GM12878 (cell line): Measurements from ENCODE around the gene TNK2. TPM values are rescaled to one million over a fixed set of nuclear protein-coding genes. Genes with fewer than 3 reads are reported as not detected.
"Not testable (repeated sequence)": the region's sequence is repeated elsewhere in the genome, so short reads cannot be mapped to it uniquely, and the experiment has no call there.

Experiments
- ATAC-seq: fragments of 200-7000 bp; cut with Tn5 transposase; 3 replicates; pipeline ENCODE4 v1.9.1; 2020; ENCODE audit warnings: mild to moderate bottlenecking, moderate library complexity
- BruUV-seq: library from RNA; stranded (reverse); fragments of 400-500 nt; replicated peaks from 2 replicates; lab custom pipeline; 2021; lab: Mats Ljungman, UMichigan
- CTCF ChIA-PET: fragments of 300-600 bp; sonication (Branson Sonifier 250); formaldehyde crosslinking; extraction: SDS; loops from one replicate; lab custom pipeline; 2021; ENCODE audit warnings: inconsistent platforms; lab: Yijun Ruan, JAX
- POLR2A ChIA-PET: fragments of 350-600 bp; formaldehyde crosslinking; extraction: SDS; loops from one replicate; lab custom pipeline; 2021; ENCODE audit warnings: inconsistent platforms; lab: Charles Lee
- RAD21 ChIA-PET: fragments of 300-600 bp; sonication (Branson Sonifier 250); formaldehyde crosslinking; loops from one replicate; lab custom pipeline; 2023; ENCODE audit warnings: antibody characterized with exemption; ENCODE audit not compliant: unreplicated experiment; lab: Charles Lee
- SMC1A ChIA-PET: fragments of 300-600 bp; sonication (Branson Sonifier 250); formaldehyde crosslinking; loops from one replicate; lab custom pipeline; 2023; ENCODE audit not compliant: unreplicated experiment, uncharacterized antibody; lab: Charles Lee
- DNase-seq: peaks from one replicate; pipeline ENCODE4 v3.0.0-alpha.2; 2011; ENCODE audit warnings: low read depth, low spot score
- FAIRE-seq: peaks from 3 replicates; lab custom pipeline; 2011; peaks lifted over from hg19 to GRCh38; lab: Jason Lieb, UNC
- H2AFZ ChIP-seq: 2 replicates; pipeline ENCODE4 v1.6.0; 2011; ENCODE audit warnings: low read depth, low read length, control low read depth; ENCODE audit not compliant: control insufficient read depth
- H3K27ac ChIP-seq: 2 replicates; pipeline ENCODE4 v1.5.1; 2011; ENCODE audit warnings: control low read depth; ENCODE audit not compliant: control insufficient read depth, insufficient read depth
- H3K27me3 ChIP-seq, 2 experiments: replicated peaks in 1 of 2; 2 replicates each; pipeline versions ENCODE4 v1.6.0 to v1.6.1; 2011; ENCODE audit warnings: low read length in 1 of 2; ENCODE audit not compliant: control insufficient read depth in 2 of 2, insufficient read depth in 2 of 2
- H3K36me3 ChIP-seq, 2 experiments: 2 replicates each; pipeline ENCODE4 v1.5.1; 2011; ENCODE audit warnings: low read length in 1 of 2; ENCODE audit not compliant: control insufficient read depth in 2 of 2, insufficient read depth in 2 of 2
- H3K4me1 ChIP-seq: 2 replicates; pipeline ENCODE4 v1.6.1; 2011; ENCODE audit warnings: mild to moderate bottlenecking, low read length, moderate library complexity, mixed read lengths; ENCODE audit not compliant: control insufficient read depth, insufficient read depth
- H3K4me2 ChIP-seq: 2 replicates; pipeline ENCODE4 v1.6.0; 2011; ENCODE audit warnings: control low read depth; ENCODE audit not compliant: control insufficient read depth, insufficient read depth
- H3K4me3 ChIP-seq: fragments of 200-600 bp; sonication (generic); 2 replicates; pipeline ENCODE4 v1.5.1; 2016
- H3K79me2 ChIP-seq: 2 replicates; pipeline ENCODE4 v1.6.0; 2011; ENCODE audit warnings: low read length; ENCODE audit not compliant: control insufficient read depth, insufficient read depth
- H3K9ac ChIP-seq: 2 replicates; pipeline ENCODE4 v1.8.0; 2011; ENCODE audit warnings: low read length, control low read depth, mixed read lengths; ENCODE audit not compliant: control insufficient read depth, insufficient read depth
- H3K9me3 ChIP-seq: replicated peaks from 3 replicates; pipeline ENCODE4 v1.5.1; 2011; ENCODE audit warnings: mild to moderate bottlenecking, low read length; ENCODE audit not compliant: control insufficient read depth, insufficient read depth
- H4K20me1 ChIP-seq: 2 replicates; pipeline ENCODE4 v1.6.0; 2011; ENCODE audit not compliant: control insufficient read depth, insufficient read depth
- WGBS: methylation state at CpG from one replicate; pipeline ENCODE4 v1.1.6; 2016; ENCODE audit warnings: low lambda C conversion rate; ENCODE audit not compliant: insufficient replicate concordance, insufficient coverage; ENCODE audit errors: missing lambda C conversion rate; 5-methylcytosine and 5-hydroxymethylcytosine counted together
- in situ Hi-C: fragments of 300-500 bp; cut with MboI; formaldehyde crosslinking; loops from 9 replicates; pipeline ENCODE4 v1.14.3; 2018; ENCODE audit warnings: mixed read lengths
- intact Hi-C: fragments of 100-400 bp; cut with micrococcal nuclease; formaldehyde crosslinking; loops from one replicate; pipeline ENCODE4 v1.14.2; 2022; ENCODE audit not compliant: unreplicated experiment
- polyA plus RNA-seq, 11 experiments: library from polyadenylated mRNA; depleted of rRNA in 4 of 11; unstranded in 6 of 11; stranded (reverse) in 5 of 11; fragments of >200 nt; fragmentation: Nextera tagmentation in 4 of 11; fragmentation: Illumina TruSeq in 1 of 11; extraction: Ambion mirVana in 4 of 11; extraction: Trizol in 1 of 11; gene quantifications; 1 replicate in 1 of 11; 2 replicates in 10 of 11; pipeline versions ENCODE4 v1.2.1 to v1.2.3, GENCODE V29; 2011 to 2016; ENCODE audit warnings: inconsistent platforms in 2 of 11, missing spikeins in 2 of 11, low read depth in 1 of 11
- total RNA-seq, 4 experiments: library from RNA; depleted of rRNA in 3 of 4; stranded (reverse); fragments of >200 nt in 3 of 4; fragmentation: Illumina TruSeq in 1 of 4; extraction: Trizol in 1 of 4; gene quantifications; 2 replicates each; pipeline versions ENCODE4 v1.2.1 to v1.2.3, GENCODE V29; 2013 to 2021

Gene TNK2
- total and polyA plus RNA-seq, 10 of the 15 experiments (the other 5 are each of a cell fraction or from before 2014, with no cell fraction given), result 0.13 to 47.8 (median 10.8) TPM

DNA sequence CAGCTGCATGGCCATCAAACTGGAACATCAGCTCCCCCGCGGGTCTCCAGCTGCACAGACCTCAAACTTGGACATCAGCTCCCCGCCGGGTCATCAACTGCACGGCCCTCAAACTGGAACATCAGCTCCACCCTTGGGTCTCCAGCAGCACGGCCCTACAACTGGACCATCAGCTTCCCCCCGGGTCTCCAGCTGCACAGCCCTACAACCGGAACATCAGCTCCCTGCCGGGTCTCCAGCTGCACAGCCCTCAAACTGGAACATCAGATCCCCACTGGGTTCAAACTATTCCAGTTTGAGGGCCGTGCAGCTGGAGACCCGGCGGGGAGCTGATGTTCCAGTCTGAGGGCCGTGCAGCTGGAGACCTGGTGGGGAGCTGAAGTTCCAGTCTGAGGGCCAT, 32.5 kb upstream of the TNK2 start:
- WGBS, result 83% methylated on average over 13 of the region's 13 CpGs
- POLR2A ChIA-PET, H3K9ac ChIP-seq, in situ Hi-C loops, H3K9me3 ChIP-seq, DNase-seq, H3K27me3 ChIP-seq, H4K20me1 ChIP-seq, H3K4me1 ChIP-seq, H3K4me3 ChIP-seq, H3K4me2 ChIP-seq, H2AFZ ChIP-seq, H3K27ac ChIP-seq, ATAC-seq, BruUV-seq, FAIRE-seq, H3K79me2 ChIP-seq, H3K36me3 ChIP-seq: not testable (repeated sequence)
- RAD21 ChIA-PET, result interaction anchor here (1.1 to 1.2 kb wide), 3 partner anchors 60 to 257 kb away, joined by 3 to 5 read pairs (median 5); no protein-coding TSS in a partner anchor
- SMC1A ChIA-PET, result interaction anchor here (1.2 to 1.3 kb wide), 2 partner anchors 59 to 62 kb away, joined by 5 read pairs; no protein-coding TSS in a partner anchor
- intact Hi-C loops, result loop anchor here (2.0 kb wide), 1 partner anchor 60 kb away; no protein-coding TSS in a partner anchor
- CTCF ChIA-PET, result interaction anchor here (1.1 to 1.2 kb wide), 2 partner anchors 59 to 62 kb away, joined by 4 to 5 read pairs; no protein-coding TSS in a partner anchor

DNA sequence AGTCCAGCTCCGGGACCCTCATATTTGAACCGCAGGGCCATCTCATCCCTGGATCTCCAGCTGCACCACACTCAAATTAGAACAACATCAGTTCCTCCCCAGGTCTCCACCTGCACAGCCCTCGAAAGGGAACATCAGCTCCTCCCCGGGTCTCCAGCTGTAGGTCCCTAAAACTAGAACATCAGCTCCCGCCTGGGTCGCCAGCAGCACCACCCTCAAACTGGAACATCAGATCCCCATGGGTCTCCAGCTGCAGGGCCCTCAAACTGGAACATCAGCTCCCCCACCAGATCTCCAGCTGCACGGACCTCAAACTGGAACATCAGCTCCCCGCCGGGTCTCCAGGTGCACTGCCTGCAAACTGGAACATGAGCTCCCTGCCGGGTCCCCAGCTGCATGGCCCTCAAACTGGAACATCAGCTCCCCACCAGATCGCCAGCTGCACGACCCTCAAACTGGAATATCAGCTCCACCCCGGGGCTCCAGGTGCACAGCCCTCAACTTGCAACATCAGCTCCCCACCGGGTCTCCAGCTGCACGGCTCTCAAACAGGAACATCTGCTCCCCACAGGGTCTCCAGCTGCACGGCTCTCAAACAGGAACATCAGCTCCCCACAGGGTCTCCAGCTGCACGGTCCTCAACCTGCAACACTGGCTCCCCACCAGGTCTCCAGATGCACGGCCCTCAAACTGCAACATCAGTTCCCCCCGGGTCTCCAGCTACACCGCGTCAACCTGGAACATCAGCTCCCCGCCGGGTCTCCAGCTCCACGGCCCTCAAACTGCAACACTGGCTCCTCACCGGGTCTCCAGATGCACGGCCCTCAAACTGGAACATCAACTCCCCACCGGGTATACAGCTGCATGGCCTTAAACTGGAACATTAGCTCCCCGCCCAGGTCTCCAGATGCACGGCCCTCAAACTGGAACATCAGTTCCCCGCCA, 31.4 kb upstream of the TNK2 start:
- FAIRE-seq, H3K4me2 ChIP-seq, H3K79me2 ChIP-seq, POLR2A ChIA-PET, in situ Hi-C loops, H3K4me3 ChIP-seq, BruUV-seq, H3K4me1 ChIP-seq, H3K9me3 ChIP-seq, H2AFZ ChIP-seq, H3K27me3 ChIP-seq, H3K36me3 ChIP-seq, DNase-seq, ATAC-seq, H3K27ac ChIP-seq, H3K9ac ChIP-seq, H4K20me1 ChIP-seq: not testable (repeated sequence)
- SMC1A ChIA-PET, result interaction anchor here (1.3 kb wide), 1 partner anchor 63 kb away, joined by 5 read pairs; no protein-coding TSS in a partner anchor
- 89% methylated on average over 27 of the region's 30 CpGs for WGBS
- intact Hi-C loops, result loop anchor here (2.0 kb wide), 1 partner anchor 61 kb away; no protein-coding TSS in a partner anchor
- RAD21 ChIA-PET, result interaction anchor here (1.2 kb wide), 1 partner anchor 258 kb away, joined by 5 read pairs; no protein-coding TSS in a partner anchor
- CTCF ChIA-PET, result interaction anchor here (0.6 to 1.1 kb wide), 3 partner anchors 63 to 163 kb away, joined by 3 to 5 read pairs (median 4); no protein-coding TSS in a partner anchor

GRCh38 chr3:195933044-195933430, 24.7 kb upstream of the TNK2 start:
- H3K79me2 ChIP-seq, POLR2A ChIA-PET, in situ Hi-C loops, H3K36me3 ChIP-seq, RAD21 ChIA-PET, H4K20me1 ChIP-seq, H3K4me1 ChIP-seq, BruUV-seq, H3K27ac ChIP-seq, ATAC-seq, H3K27me3 ChIP-seq, H3K9ac ChIP-seq, intact Hi-C loops, H3K9me3 ChIP-seq, H3K4me3 ChIP-seq, FAIRE-seq, SMC1A ChIA-PET, H3K4me2 ChIP-seq, H2AFZ ChIP-seq, DNase-seq: not testable (repeated sequence)
- CTCF ChIA-PET, result interaction anchor here (1.1 to 1.5 kb wide), 2 partner anchors 71 to 74 kb away, joined by 4 read pairs; no protein-coding TSS in a partner anchor
- WGBS, result 86% methylated on average over 6 of the region's 6 CpGs
